Body of pancreas (tissue), 4 donors: ENCODE data around the gene ARID5B. TPM values are rescaled to one million over a fixed set of nuclear protein-coding genes. Genes with fewer than 3 reads are reported as not detected.

Experiments
- ATAC-seq: fragments of 150-250 bp; one replicate; pipeline ENCODE4 v1.9.1; 2016
- DNase-seq, 4 donors: peaks; one replicate each; pipeline ENCODE4 v3.0.0-alpha.2; 2019
- H3K27ac ChIP-seq, 4 donors: fragments of 200-600 bp; sonication (generic); 1 replicate in 3 of 4; 2 replicates in 1 of 4; pipeline versions ENCODE4 v1.5.1 to v1.6.1; 2016 to 2019; ENCODE audit warnings: mild to moderate bottlenecking in 1 of 4, mixed read lengths in 1 of 4, moderate library complexity in 1 of 4
- H3K27me3 ChIP-seq, 2 donors: fragments of 200-600 bp; sonication (generic); one replicate each; pipeline ENCODE4 v1.6.0; 2016; ENCODE audit warnings: mild to moderate bottlenecking in 1 of 2
- H3K36me3 ChIP-seq, 2 donors: fragments of 200-600 bp; sonication (generic); replicated peaks in 1 of 2; 2 replicates each; pipeline ENCODE4 v1.5.1; 2016; ENCODE audit warnings: low read depth in 2 of 2; ENCODE audit not compliant: insufficient read depth in 1 of 2
- H3K4me1 ChIP-seq: fragments of 200-600 bp; sonication (generic); one replicate; pipeline ENCODE4 v1.6.0; 2016
- H3K4me3 ChIP-seq, 2 donors: fragments of 200-600 bp; sonication (generic); 1 replicate in 1 of 2; 2 replicates in 1 of 2; pipeline ENCODE4 v1.5.1; 2016 to 2019
- H3K9me3 ChIP-seq, 3 donors: fragments of 200-600 bp; sonication (generic); 1 replicate in 2 of 3; 2 replicates in 1 of 3; pipeline ENCODE4 v1.5.1; 2016
- CTCF ChIP-seq, 7 experiments: fragments of 450-650 bp in 4 of 7; fragments of 200-600 bp in 3 of 7; sonication (generic) in 3 of 7; IDR thresholded peaks; one replicate each; pipeline ENCODE4 v1.5.1; 2016 to 2019; ENCODE audit warnings: antibody characterized with exemption in 7 of 7
- POLR2A ChIP-seq, 3 donors: fragments of 450-650 bp; IDR thresholded peaks; one replicate each; pipeline ENCODE4 v1.6.1; 2016; ENCODE audit warnings: antibody characterized with exemption in 3 of 3, mild to moderate bottlenecking in 2 of 3
- WGBS, 2 donors: methylation state at CpG; one replicate each; pipeline ENCODE4 v1.1.5; 2017; 5-methylcytosine and 5-hydroxymethylcytosine counted together
- intact Hi-C: fragments of 100-400 bp; cut with DNase I; formaldehyde crosslinking; loops from one replicate; pipeline ENCODE4 v1.15.1; 2023
- total RNA-seq, 2 donors: library from RNA; depleted of rRNA; stranded (reverse); fragments of >200 nt; gene quantifications; one replicate each; pipeline ENCODE4 v1.1.0, GENCODE V29; 2016

The ARID5B gene
- total RNA-seq, 2 donors from 2014 or later, result 16.1 to 17.1 TPM

GRCh38 chr10:62045765-62046521, 144.4 kb downstream of the ARID5B start:
- no peaks in the 10 kb centered on the region for H3K27me3 ChIP-seq
- peaks cover 13% of the 10 kb centered on the region for H3K4me1 ChIP-seq
- WGBS, 2 donors, result 58 to 65% methylated on average over 12 of the region's 12 CpGs
- DNase-seq (no peak), ATAC-seq (no peak)
- peak overlapping the region in 1 of 4 donors; percentile 66 for H3K27ac ChIP-seq
- intact Hi-C loops, result no loop called here
- H3K36me3 ChIP-seq, result no peaks in the 10 kb centered on the region
- TF ChIP-seq CTCF (IDR thresholded peaks at IDR 0.05) (no peak), POLR2A (IDR thresholded peaks at IDR 0.05) (no peak)
- H3K9me3 ChIP-seq, result no peaks in the 10 kb centered on the region
- no peak overlapping the region for H3K4me3 ChIP-seq

GRCh38 chr10:62046522-62047227, 145.2 kb downstream of the ARID5B start:
- ATAC-seq (no peak), DNase-seq (no peak)
- Histone ChIP-seq H3K4me3 (no peak overlapping the region), H3K36me3 (no peaks in the 10 kb centered on the region), H3K4me1 (peaks cover 13% of the 10 kb centered on the region), H3K9me3 (no peaks in the 10 kb centered on the region), H3K27me3 (no peaks in the 10 kb centered on the region), H3K27ac (peak overlapping the region in 1 of 4 donors; percentile 66)
- intact Hi-C loops, result no loop called here
- WGBS, 2 donors, result 63 to 82% methylated on average over 4 of the region's 4 CpGs
- no peak for TF ChIP-seq CTCF (IDR thresholded peaks at IDR 0.05)

GRCh38 chr10:62047228-62047892, 145.9 kb downstream of the ARID5B start:
- Histone ChIP-seq H3K9me3 (no peaks in the 10 kb centered on the region), H3K4me1 (peaks cover 13% of the 10 kb centered on the region), H3K27me3 (no peaks in the 10 kb centered on the region), H3K36me3 (no peaks in the 10 kb centered on the region), H3K4me3 (no peak overlapping the region), H3K27ac (peak overlapping the region in 1 of 4 donors; percentile 10)
- no peak for TF ChIP-seq POLR2A (IDR thresholded peaks at IDR 0.05)
- no peak for TF ChIP-seq CTCF (IDR thresholded peaks at IDR 0.05)
- 79 to 81% methylated on average over 3 of the region's 3 CpGs for WGBS, 2 donors
- DNase-seq (no peak), ATAC-seq (no peak)
- intact Hi-C loops, result no loop called here

GRCh38 chr10:62047960-62048383, 146.5 kb downstream of the ARID5B start:
- WGBS, 2 donors, result 78 to 88% methylated on average over 2 of the region's 2 CpGs
- Histone ChIP-seq H3K4me3 (no peak overlapping the region), H3K9me3 (no peaks in the 10 kb centered on the region), H3K36me3 (no peaks in the 10 kb centered on the region), H3K4me1 (peaks cover 13% of the 10 kb centered on the region), H3K27ac (peak overlapping the region in 2 of 4 donors; percentile 65 to 66), H3K27me3 (no peaks in the 10 kb centered on the region)
- intact Hi-C loops, result no loop called here
- DNase-seq (no peak), ATAC-seq (peak; percentile 28)
- TF ChIP-seq POLR2A (IDR thresholded peaks at IDR 0.05), result no peak

GRCh38 chr10:62048470-62048869, 147.0 kb downstream of the ARID5B start:
- peak overlapping the region; percentile 21 to 66 (median 60) for H3K27ac ChIP-seq
- ATAC-seq (no peak), DNase-seq (no peak)
- intact Hi-C loops, result no loop called here
- no peaks in the 10 kb centered on the region for H3K27me3 ChIP-seq
- H3K9me3 ChIP-seq, result no peaks in the 10 kb centered on the region
- H3K36me3 ChIP-seq, result no peaks in the 10 kb centered on the region
- TF ChIP-seq CTCF (IDR thresholded peaks at IDR 0.05) (no peak), POLR2A (IDR thresholded peaks at IDR 0.05) (no peak)
- 81 to 84% methylated on average over 5 of the region's 5 CpGs for WGBS, 2 donors
- H3K4me3 ChIP-seq, result no peak overlapping the region
- peaks cover 13% of the 10 kb centered on the region for H3K4me1 ChIP-seq
